GM12878 (cell line): ENCODE results near the gene TPI1.

Source experiments
- CEBPZ ChIP-seq: fragments of 150-350 bp; IDR thresholded peaks from 2 replicates; pipeline ENCODE4 v1.6.1; 2016; ENCODE audit warnings: low read depth, low read length
- FOS ChIP-seq: IDR thresholded peaks from 3 replicates; pipeline ENCODE4 v1.6.1; 2011; ENCODE audit warnings: borderline replicate concordance; ENCODE audit not compliant: insufficient read length; ENCODE audit errors: extremely low read depth
- GABPA ChIP-seq: IDR thresholded peaks from 2 replicates; pipeline ENCODE4 v1.6.1; 2014; ENCODE audit warnings: antibody characterized with exemption, low read depth, mild to moderate bottlenecking, inconsistent platforms
- POLR2AphosphoS5 ChIP-seq: IDR thresholded peaks from 2 replicates; pipeline ENCODE4 v1.6.1; 2011; ENCODE audit warnings: mild to moderate bottlenecking, low read length, inconsistent platforms
- SREBF2 ChIP-seq: IDR thresholded peaks from 2 replicates; pipeline ENCODE4 v1.6.1; 2012; ENCODE audit warnings: mild to moderate bottlenecking, low read length
- WRNIP1 ChIP-seq: IDR thresholded peaks from 2 replicates; pipeline ENCODE4 v1.6.1; 2011; ENCODE audit warnings: low read depth, low read length, improper control_type of control experiment, borderline replicate concordance
- ZNF687 ChIP-seq: fragments of 450-650 bp; IDR thresholded peaks from 2 replicates; pipeline ENCODE4 v1.6.1; 2017; ENCODE audit warnings: mild to moderate bottlenecking, moderate library complexity
- TF ChIP-seq, protein P1 (sequence below), 3 experiments: IDR thresholded peaks in 2 of 3; conservative IDR thresholded peaks in 1 of 3; 2 replicates each; pipeline ENCODE4 v1.5.1; 2011; ENCODE audit warnings: low read depth in 3 of 3, low read length in 3 of 3, mild to moderate bottlenecking in 3 of 3, control low read depth in 2 of 3, moderate library complexity in 2 of 3, inconsistent platforms in 1 of 3, mixed read lengths in 1 of 3; ENCODE audit not compliant: control insufficient read depth in 2 of 3, insufficient read depth in 1 of 3; ENCODE audit errors: extremely low read depth in 1 of 3

DNA sequence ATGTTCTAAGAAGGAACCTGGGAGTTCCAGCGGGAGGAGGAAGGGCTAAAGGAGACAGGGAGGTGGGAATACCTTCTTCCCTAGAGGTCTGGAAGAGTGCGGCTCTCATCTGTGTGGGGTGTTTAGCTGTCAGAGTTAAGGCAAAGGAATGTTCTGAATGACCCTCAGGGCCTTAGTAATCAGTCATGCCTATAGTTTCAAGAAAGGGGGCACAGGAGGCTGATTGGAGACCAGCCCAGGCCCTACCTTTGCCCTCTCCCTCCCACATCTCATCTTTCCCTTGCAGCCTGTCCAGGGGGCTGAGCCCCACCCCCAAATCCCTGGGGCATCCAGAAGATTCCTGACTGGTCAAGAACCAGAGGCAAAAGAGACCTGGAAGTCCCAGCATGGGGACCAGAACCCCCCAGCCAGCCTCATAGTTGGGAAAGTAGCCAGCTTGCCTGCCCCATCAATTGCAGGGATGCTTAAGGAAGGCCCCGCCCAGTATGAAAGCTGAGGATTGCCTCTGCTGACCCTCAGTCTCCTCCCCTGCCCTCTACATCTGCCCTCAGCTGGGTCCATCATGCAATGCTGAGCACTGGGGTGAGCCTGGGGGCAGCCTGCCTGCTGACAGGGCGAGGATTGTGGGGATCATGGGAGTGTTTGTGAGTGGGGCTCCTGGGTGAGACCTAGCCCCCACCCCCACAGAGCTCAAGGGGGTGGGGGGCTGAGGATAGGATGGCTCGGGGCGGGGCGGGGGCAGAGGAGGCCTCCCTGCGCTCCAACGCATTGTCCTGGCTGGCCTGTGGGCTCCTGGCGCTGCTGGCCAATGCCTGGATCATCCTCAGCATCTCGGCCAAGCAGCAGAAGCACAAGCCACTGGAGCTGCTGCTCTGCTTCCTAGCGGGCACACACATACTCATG lies 43.9 kb upstream of the TPI1 start:
- TF ChIP-seq ZNF687 (no peak), SREBF2 (no peak), GABPA (no peak), WRNIP1 (no peak), FOS (no peak), CEBPZ (no peak), POLR2AphosphoS5 (no peak)
- TF ChIP-seq, protein P1, sequence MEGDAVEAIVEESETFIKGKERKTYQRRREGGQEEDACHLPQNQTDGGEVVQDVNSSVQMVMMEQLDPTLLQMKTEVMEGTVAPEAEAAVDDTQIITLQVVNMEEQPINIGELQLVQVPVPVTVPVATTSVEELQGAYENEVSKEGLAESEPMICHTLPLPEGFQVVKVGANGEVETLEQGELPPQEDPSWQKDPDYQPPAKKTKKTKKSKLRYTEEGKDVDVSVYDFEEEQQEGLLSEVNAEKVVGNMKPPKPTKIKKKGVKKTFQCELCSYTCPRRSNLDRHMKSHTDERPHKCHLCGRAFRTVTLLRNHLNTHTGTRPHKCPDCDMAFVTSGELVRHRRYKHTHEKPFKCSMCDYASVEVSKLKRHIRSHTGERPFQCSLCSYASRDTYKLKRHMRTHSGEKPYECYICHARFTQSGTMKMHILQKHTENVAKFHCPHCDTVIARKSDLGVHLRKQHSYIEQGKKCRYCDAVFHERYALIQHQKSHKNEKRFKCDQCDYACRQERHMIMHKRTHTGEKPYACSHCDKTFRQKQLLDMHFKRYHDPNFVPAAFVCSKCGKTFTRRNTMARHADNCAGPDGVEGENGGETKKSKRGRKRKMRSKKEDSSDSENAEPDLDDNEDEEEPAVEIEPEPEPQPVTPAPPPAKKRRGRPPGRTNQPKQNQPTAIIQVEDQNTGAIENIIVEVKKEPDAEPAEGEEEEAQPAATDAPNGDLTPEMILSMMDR (IDR thresholded peaks at IDR 0.05 in 2 of 3, conservative IDR thresholded peaks at IDR 0.05 in 1 of 3; ENCODE audit: control insufficient read depth in 2 of 3, extremely low read depth in 1 of 3, insufficient read depth in 1 of 3, low read depth in 3 of 3, low read length in 3 of 3), result no peak
